ENCODE data around the gene TBC1D22A. TPM values are rescaled to one million over a fixed set of nuclear protein-coding genes. Genes with fewer than 3 reads are reported as not detected.

Gene TBC1D22A
- total RNA-seq, 2 donors from 2014 or later, result 29.5 to 34.8 TPM

DNA sequence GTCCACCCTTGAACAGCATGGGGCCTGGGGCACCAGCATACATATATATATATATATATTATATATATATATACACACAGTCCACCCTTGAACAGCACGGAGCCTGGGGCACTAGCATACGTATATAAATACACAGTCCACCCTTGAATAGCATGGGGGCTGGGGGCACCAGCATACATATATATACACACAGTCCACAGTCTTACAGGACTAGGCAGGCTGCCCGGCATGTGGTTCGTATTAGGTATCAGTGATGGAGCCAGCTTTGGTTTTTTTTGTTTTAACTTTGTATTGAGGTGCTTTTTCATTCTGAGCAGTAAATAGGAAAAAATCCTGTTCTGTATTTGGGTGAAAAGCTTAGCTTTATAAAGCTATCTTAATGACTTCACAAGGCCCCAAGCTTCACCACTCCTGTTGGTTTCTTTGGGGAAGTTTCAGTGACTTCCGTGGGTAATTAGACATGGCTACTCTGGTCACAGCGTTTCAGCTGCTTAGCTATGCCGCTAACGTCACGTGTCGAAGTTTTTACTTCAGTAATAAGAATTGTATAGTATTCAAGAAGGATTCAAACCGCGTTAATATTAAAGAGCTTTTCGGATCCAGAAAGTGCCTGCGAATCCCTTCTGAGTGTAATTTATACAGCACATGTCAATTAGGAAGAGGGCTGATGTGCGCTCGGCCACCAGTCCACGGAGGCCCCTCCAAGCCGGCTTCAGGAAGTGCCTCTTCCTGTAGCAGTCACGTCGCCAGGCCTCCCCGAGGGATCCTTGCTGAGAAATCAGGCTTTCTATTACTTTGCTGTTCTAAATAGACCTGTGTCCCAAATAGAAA lies 179.7 kb downstream of the TBC1D22A start:
- ATAC-seq (replicated peaks in 1 of 2) (no peak), DNase-seq (no peak)
- no peak overlapping the region for H3K4me3 Mint-ChIP-seq
- no peaks in the 10 kb centered on the region for H3K4me1 Mint-ChIP-seq (ENCODE audit: low read depth)
- peaks cover 1 to 2% of the 10 kb centered on the region in 2 donors for H3K36me3 Mint-ChIP-seq (ENCODE audit: insufficient read depth in 2 of 2)
- no peaks in the 10 kb centered on the region for H3K9me3 Mint-ChIP-seq
- H3K27me3 Mint-ChIP-seq (ENCODE audit: low read depth), result no peaks in the 10 kb centered on the region
- no peak overlapping the region for H3K27ac Mint-ChIP-seq

DNA sequence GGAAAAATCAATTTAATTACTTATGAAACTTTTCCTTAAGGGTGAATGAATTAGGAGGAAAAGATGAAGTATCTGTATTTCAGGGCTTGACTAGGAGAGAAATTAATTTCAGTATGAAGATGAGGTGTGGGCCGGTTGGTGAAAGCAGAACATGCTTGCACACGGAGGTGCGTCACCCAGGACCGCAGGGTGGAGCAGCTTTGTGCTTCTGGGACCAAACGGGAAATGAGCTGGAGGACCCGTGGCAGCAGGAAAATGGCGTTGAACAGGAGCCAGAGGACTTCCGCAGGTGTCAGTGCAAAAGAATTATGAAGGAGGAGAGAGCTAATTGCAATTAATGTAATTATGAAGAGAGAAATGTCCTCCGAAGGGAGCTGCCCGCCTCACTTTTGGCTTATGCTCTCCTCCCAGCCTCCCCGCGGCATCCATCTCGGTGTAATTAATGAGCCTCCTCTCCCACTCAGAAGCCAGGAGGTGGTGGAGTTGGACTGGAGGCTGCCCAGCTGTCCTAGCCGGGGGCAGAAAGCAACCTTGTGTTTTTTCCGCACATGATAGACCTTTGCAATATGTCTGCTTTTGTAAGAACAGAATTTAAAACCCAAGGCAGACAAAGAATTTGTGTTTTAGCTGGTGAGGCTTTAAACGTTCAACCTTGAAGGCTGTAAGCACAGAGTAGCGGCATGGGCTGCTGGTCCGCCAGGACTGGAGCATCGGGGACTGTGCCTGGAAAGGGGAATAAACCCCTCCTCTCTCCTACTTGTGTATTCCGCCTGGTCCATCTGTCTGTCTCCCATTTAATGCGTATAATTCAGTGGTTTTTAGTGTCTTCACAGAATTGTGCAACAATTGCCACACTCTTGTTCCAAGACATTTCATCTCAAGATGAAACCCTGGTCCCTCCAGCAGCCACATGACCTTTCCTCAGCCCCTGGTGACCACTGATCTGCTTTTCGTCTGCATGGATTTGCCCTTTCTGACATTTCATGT lies 180.6 kb downstream of the TBC1D22A start:
- Mint-ChIP-seq H3K4me3 (no peak overlapping the region), H3K9me3 (no peaks in the 10 kb centered on the region), H3K4me1 (ENCODE audit: low read depth) (peaks cover 8% of the 10 kb centered on the region), H3K27ac (no peak overlapping the region), H3K36me3 (ENCODE audit: insufficient read depth in 2 of 2) (peaks cover 1 to 2% of the 10 kb centered on the region in 2 donors), H3K27me3 (ENCODE audit: low read depth) (no peaks in the 10 kb centered on the region)
- no peak for ATAC-seq (replicated peaks in 1 of 2)
- DNase-seq, result no peak

DNA sequence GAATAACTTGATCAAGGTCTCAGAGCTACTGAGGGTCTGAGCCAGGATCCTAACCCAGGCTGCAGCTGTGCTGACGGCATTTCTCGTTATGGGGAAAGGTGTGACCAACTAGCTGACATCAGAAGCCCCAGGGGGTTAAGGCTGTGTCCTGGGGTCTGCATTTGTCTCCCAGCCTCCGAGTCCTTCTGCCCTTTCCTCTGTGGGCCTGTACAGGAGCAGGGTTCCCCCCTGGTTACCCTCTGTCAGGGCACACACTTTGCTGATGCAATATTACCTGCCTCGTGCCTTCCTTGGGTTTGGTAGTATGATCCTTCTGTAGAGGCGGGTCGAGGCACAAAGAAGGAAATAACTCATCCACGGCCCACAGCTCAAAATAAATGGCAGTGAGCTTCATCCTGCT lies 183.0 kb downstream of the TBC1D22A start:
- no peaks in the 10 kb centered on the region for H3K27me3 Mint-ChIP-seq (ENCODE audit: low read depth)
- H3K27ac Mint-ChIP-seq, result no peak overlapping the region
- H3K4me1 Mint-ChIP-seq (ENCODE audit: low read depth), result peaks cover 14% of the 10 kb centered on the region
- DNase-seq (no peak), ATAC-seq (replicated peaks in 1 of 2) (no peak)
- H3K9me3 Mint-ChIP-seq, result no peaks in the 10 kb centered on the region
- H3K4me3 Mint-ChIP-seq, result no peak overlapping the region
- peaks cover 1 to 4% of the 10 kb centered on the region in 2 donors for H3K36me3 Mint-ChIP-seq (ENCODE audit: insufficient read depth in 2 of 2)

DNA sequence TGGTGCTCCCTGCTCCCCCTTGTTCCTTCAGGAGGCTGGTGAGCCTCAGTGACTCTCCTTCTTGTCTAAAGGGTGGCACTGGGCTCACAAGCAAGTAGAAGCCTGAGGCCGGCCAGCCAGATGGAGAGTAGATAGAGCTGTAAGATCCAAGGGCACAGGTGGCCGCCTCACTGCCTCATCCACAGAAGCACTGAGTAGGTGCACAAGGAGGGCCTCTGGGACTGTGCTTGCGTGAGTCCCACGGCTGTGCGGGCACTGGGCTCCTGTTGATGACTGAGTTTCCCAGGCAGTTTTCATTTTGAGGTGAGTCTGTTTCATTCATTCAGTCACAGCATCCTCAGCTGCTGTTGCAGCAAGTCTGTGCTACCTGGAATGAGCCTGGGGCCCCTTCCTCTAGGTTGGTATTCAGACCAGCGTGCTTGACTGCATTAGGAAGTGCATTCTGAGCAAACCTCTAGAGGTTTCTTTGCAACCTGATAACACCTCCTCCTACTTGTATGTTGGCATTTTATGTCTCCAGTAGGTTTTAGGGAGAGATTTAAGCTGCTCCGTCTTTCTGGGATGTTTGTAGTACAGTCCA lies 184.0 kb downstream of the TBC1D22A start:
- no peak for ATAC-seq (replicated peaks in 1 of 2)
- H3K27ac Mint-ChIP-seq, result no peak overlapping the region

DNA sequence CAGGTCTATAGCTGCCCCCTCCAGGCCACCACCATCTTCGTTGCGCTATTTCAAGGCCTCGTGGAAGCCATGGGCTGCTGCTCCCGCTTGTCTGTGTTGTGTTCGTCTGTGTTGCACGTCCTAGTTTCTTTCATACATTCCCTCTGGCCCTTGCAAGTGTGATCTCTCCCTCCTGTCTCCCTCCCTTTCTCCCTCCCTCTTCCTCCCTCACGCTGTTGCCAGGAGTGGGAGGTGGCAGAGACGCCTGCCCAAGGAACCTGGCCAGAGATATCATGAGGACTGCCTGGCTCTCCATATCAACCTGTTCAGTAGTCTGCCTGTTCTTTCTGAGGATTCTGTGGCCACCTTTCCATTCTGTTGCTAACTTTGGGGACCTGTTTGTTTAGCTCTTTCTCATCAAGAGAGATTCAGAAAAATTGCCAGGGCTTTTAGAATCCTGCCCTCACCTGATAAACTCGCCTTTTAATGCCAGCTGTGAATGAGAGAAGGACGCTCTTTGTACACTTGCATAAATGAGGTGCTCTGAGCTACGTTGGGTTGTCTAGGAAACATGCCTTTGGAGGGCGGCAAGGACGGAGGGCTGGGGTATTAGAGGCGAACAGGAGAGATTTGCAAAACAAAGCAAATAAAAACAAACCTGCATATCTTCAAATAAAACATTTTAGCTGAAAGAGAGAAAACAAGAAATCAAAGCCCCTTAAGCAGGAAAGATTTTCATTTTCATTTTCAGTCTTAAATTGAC lies 185.2 kb downstream of the TBC1D22A start:
- H3K36me3 Mint-ChIP-seq (ENCODE audit: insufficient read depth in 2 of 2), result peaks cover under 1 to 3% of the 10 kb centered on the region in 2 donors
- peaks cover 14% of the 10 kb centered on the region for H3K4me1 Mint-ChIP-seq (ENCODE audit: low read depth)
- H3K27me3 Mint-ChIP-seq (ENCODE audit: low read depth), result no peaks in the 10 kb centered on the region
- ATAC-seq (replicated peaks in 1 of 2) (no peak), DNase-seq (no peak)
- H3K4me3 Mint-ChIP-seq, result no peak overlapping the region
- H3K27ac Mint-ChIP-seq, result peak overlapping the region; percentile 48
- H3K9me3 Mint-ChIP-seq, result no peaks in the 10 kb centered on the region

More for the DNA sequence above, 184.0 kb downstream of the TBC1D22A start:
- Mint-ChIP-seq H3K27me3 (ENCODE audit: low read depth) (no peaks in the 10 kb centered on the region), H3K9me3 (no peaks in the 10 kb centered on the region), H3K36me3 (ENCODE audit: insufficient read depth in 2 of 2) (peaks cover 1 to 4% of the 10 kb centered on the region in 2 donors), H3K4me3 (no peak overlapping the region), H3K4me1 (ENCODE audit: low read depth) (peaks cover 14% of the 10 kb centered on the region)
- DNase-seq, result no peak

DNA sequence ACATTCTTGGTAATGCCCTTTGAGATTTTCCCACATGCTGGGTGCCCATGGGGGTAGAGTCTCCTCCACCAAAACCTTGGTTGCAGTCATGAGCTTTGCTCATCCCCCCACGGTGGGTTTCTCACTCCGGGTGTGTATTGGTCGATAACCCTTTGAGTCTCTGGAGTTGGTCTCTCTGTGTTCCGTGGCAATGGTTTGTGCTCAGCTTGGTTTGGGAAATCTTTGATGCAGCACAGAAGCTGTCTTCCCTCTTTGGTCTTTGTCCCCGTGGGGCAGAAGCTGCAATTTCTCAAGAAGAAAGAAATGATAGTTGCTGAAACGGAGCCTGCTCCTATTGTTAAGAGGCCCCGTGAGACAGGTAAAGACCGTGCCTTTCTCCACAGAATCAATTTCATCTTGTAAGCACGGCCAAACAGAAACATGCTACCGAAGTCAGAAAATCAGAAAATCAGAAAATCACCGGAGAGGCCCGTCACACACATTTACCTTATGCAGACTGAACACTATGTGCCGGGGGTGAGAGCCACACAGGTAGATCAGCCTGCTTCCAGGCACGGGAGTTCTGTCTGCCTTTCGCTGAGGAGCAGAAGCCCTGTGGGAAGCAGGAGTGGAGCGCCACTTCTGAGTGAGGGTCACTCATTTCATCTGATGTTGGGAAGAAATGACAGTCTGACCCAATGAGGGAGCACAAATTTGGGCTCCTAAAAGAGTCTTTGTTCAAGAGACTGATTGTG lies 186.1 kb downstream of the TBC1D22A start:
- Mint-ChIP-seq H3K9me3 (no peaks in the 10 kb centered on the region), H3K4me1 (ENCODE audit: low read depth) (peaks cover 14% of the 10 kb centered on the region), H3K36me3 (ENCODE audit: insufficient read depth in 2 of 2) (peaks cover 0 to 2% of the 10 kb centered on the region in 2 donors), H3K27ac (no peak overlapping the region), H3K4me3 (no peak overlapping the region), H3K27me3 (ENCODE audit: low read depth) (no peaks in the 10 kb centered on the region)
- ATAC-seq (replicated peaks in 1 of 2) (no peak), DNase-seq (no peak)

DNA sequence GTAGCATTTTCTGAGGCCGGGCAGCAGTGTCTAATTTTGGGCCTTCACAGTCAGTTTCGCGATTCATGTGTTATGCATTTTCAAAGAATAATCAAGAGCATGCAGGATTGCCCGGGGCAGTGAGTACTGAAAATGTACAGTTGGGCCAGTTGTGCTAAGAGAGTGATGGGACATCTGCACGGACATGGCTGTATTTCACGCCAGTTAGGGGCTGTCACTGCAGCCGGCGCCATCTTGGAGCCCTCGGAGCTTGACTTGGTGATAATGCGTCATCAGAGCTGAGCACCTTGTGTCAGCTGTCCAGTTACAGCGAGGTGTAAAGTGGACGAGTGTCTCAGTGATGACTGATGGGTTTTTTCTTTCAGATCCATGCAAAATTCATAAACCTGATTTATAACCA lies 188.9 kb downstream of the TBC1D22A start:
- Mint-ChIP-seq H3K36me3 (ENCODE audit: insufficient read depth in 2 of 2) (peaks cover 0 to 2% of the 10 kb centered on the region in 2 donors), H3K4me3 (no peak overlapping the region), H3K4me1 (ENCODE audit: low read depth) (peaks cover 14% of the 10 kb centered on the region), H3K27me3 (ENCODE audit: low read depth) (no peaks in the 10 kb centered on the region), H3K27ac (no peak overlapping the region), H3K9me3 (no peaks in the 10 kb centered on the region)
- no peak for DNase-seq
- no peak for ATAC-seq (replicated peaks in 1 of 2)

DNA sequence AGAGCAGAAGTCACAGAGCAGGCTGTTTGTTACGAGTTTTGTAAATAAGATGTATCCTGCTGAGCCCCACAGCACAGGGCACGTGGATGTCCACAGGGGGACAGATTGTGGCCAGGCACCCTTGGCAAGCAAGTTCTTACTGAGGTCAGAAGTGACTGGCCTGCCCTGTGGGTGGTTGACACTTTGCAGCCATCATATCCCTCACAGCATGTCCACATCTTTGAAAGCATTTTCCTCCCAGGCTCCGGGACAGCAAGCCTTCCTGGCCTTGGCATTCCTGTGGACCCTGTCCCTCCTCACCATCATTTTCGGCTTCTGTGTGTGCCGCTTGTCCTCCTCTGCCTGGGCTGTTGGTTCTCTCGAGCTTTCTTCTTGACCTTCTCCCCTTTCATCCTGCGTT lies 189.5 kb downstream of the TBC1D22A start:
- Mint-ChIP-seq H3K27me3 (ENCODE audit: low read depth) (no peaks in the 10 kb centered on the region), H3K36me3 (ENCODE audit: insufficient read depth in 2 of 2) (peaks cover 0 to 2% of the 10 kb centered on the region in 2 donors), H3K4me1 (ENCODE audit: low read depth) (peaks cover 14% of the 10 kb centered on the region), H3K4me3 (no peak overlapping the region), H3K9me3 (no peaks in the 10 kb centered on the region), H3K27ac (no peak overlapping the region)
- no peak for ATAC-seq (replicated peaks in 1 of 2)
- no peak for DNase-seq

DNA sequence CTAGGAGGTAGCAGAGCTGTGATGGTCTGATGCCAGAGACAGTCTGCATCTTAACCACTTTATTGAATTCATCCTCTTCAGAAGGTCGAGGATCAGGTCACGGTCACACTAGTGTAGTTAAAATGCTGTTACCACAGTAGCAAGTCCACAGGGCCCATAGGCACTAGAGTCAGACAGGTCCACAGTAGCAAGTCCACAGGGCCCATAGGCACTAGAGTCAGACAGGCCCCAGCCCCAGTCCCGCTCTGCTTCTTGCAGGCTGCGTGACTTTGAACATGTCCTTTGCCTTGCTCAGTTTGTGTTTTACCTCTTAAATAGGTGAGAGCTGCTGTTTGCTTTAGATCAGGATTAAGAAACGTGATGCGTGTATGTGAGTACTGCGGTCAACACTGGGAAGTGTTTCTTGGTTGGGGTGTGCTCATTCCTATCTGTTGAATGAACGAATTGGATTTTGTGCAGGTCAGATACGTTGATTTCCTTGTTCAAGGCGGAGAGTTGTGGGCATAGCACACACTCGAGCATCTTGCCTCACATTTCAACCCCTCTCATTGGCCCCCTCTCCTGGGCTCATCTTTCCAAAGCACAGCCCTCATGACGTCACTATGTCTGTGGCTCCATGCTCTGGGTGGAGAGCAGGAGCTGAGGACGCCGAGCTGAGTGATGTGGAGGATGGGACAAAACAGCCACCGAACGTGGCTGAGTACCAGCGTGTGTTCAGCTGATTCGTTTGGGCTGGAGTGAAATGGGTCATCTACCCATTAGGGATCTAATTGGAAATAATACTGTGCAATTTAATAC lies 191.7 kb downstream of the TBC1D22A start:
- DNase-seq, result no peak
- H3K27me3 Mint-ChIP-seq (ENCODE audit: low read depth), result no peaks in the 10 kb centered on the region
- H3K9me3 Mint-ChIP-seq, result no peaks in the 10 kb centered on the region
- no peak overlapping the region for H3K4me3 Mint-ChIP-seq
- H3K36me3 Mint-ChIP-seq (ENCODE audit: insufficient read depth in 2 of 2), result no peaks in the 10 kb centered on the region
- no peak for ATAC-seq (replicated peaks in 1 of 2)
- no peak overlapping the region for H3K27ac Mint-ChIP-seq
- peaks cover 6% of the 10 kb centered on the region for H3K4me1 Mint-ChIP-seq (ENCODE audit: low read depth)

DNA sequence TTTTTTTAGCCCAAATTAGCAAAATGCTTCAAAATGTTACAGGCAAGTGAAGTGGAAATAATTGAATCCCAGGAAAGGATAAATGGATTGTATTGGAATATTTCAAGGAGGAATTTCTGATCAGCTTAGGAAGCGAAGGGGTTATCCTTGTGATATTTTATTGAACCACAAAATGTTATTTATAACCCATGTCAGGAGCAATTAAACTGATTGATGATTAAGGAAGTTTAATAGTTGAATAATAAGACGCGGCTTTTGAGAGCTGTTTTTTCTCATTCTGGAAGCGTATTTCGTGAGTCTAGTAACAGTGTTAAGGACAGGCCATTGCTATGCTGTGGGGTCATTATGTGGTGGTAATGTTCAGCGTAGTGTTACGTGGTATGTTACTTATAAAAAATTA lies 192.3 kb downstream of the TBC1D22A start:
- Mint-ChIP-seq H3K27ac (no peak overlapping the region), H3K4me1 (ENCODE audit: low read depth) (peaks cover under 1% of the 10 kb centered on the region), H3K27me3 (ENCODE audit: low read depth) (no peaks in the 10 kb centered on the region), H3K36me3 (ENCODE audit: insufficient read depth in 2 of 2) (no peaks in the 10 kb centered on the region), H3K9me3 (no peaks in the 10 kb centered on the region), H3K4me3 (no peak overlapping the region)
- DNase-seq, result no peak
- ATAC-seq (replicated peaks in 1 of 2), result no peak

DNA sequence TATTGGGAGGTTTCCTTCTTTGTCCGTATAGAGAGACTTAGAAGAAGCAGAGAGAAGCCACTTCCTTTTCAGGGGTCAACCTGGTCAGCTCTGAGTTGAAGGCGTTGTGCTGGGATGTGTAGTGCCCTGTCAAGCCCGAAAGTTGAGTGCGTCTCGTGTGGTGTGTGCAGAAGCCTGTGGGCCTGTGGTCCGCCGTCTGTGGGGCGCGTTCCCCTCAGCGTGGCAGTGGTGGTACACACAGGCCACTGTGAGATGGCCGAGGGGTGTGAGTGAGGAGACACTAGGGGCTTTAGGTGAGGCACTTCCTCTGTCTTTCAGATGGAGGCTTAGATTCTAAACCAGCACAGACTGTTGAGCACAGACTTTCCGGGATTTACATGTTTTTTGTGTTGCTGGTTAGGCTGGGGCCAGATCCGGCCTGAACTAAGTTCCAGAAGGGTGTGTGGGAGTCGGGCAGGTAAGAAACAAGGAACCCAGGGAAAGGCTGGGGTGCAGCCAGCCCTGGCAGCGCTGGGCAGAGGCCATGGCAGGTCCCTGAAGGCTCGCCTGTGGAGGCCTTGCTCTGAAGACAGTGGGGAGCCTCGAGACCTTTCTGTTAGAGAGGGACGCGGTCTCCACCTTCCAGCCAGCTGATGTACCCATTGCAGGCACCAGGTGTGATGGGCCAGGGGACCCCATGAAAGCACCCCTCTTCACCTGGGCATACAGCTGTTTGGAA lies 194.2 kb downstream of the TBC1D22A start:
- ATAC-seq (replicated peaks in 1 of 2) (no peak), DNase-seq (no peak)
- no peaks in the 10 kb centered on the region for H3K36me3 Mint-ChIP-seq (ENCODE audit: insufficient read depth in 2 of 2)
- H3K27ac Mint-ChIP-seq, result no peak overlapping the region
- no peaks in the 10 kb centered on the region for H3K27me3 Mint-ChIP-seq (ENCODE audit: low read depth)
- no peaks in the 10 kb centered on the region for H3K4me1 Mint-ChIP-seq (ENCODE audit: low read depth)
- no peak overlapping the region for H3K4me3 Mint-ChIP-seq
- H3K9me3 Mint-ChIP-seq, result no peaks in the 10 kb centered on the region

All from activated T-cell treated with anti-CD3 and anti-CD28 coated beads, Interleukin-2, amount 50 U/mL, for 72 hours (primary cell).